Neural cell (in vitro differentiated cells): ENCODE measurements around the gene GFRA4.

Experiments used
- EZH2 ChIP-seq: fragments of 200-600, 300-800 bp; shearing (Covaris generic), sonication (generic); IDR thresholded peaks from 2 replicates; pipeline ENCODE4 v1.6.1; 2014; ENCODE audit warnings: antibody characterized with exemption, low read length, borderline replicate concordance, mild to moderate bottlenecking; ENCODE audit not compliant: insufficient read depth, poor library complexity, severe bottlenecking
- POLR2AphosphoS5 ChIP-seq: IDR thresholded peaks from 2 replicates; pipeline ENCODE4 v1.6.1; 2012
- RAD21 ChIP-seq: fragments of 450-650 bp; conservative IDR thresholded peaks from 2 replicates; pipeline ENCODE4 v1.6.1; 2014; ENCODE audit warnings: antibody characterized with exemption, mild to moderate bottlenecking, moderate library complexity
- SMC3 ChIP-seq: fragments of 450-650 bp; conservative IDR thresholded peaks from 2 replicates; pipeline ENCODE4 v1.6.1; 2014; ENCODE audit warnings: antibody characterized with exemption, mild to moderate bottlenecking, moderate library complexity; ENCODE audit not compliant: poor library complexity
- TF ChIP-seq, protein P1 (sequence below): fragments of 450-650 bp; IDR thresholded peaks from 2 replicates; pipeline ENCODE4 v1.5.1; 2014; ENCODE audit warnings: antibody characterized with exemption, mild to moderate bottlenecking, moderate library complexity; ENCODE audit not compliant: poor library complexity, severe bottlenecking
- TF ChIP-seq, protein P2 (sequence below): IDR thresholded peaks from 2 replicates; pipeline ENCODE4 v1.6.1; 2012; ENCODE audit warnings: borderline replicate concordance

DNA sequence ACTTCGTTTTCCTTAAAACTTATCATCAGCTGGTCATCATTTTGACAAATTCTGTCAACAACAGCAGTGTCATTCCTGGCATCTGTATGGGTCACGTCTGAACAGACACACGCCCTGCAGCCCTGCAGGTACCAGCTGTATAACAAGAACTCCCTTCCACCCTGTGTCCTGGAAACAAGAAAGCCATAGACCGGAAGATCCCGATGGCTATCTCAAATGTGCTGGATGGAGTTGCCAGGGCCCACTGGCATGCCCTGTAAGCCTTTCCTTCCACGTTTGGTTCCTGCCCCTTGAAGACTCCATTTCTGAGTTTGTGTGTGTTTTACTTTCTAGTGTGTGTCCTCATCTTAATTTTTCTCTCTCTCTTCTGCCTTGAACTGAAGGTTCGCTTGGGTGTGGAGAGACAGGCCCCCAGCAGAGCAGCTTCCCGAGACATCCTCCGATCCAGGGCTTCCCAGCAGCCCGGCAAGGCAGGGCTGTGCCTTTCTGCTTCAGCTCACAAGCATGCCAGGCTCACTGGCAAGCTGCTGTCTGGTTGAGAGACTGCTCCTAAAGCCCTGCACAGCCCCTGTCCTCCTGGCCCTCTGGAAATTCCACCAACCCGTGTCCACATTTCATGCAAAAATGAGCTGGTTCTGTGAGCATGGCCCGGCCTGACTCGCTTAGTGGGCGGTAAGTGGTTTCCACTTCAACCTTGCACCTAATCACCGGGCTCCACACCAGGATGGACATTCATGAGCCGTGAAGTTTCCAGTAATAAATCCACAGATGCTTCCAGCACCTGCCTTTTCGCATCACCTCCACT, 8.7 kb downstream of the GFRA4 start:
- TF ChIP-seq, protein P1, sequence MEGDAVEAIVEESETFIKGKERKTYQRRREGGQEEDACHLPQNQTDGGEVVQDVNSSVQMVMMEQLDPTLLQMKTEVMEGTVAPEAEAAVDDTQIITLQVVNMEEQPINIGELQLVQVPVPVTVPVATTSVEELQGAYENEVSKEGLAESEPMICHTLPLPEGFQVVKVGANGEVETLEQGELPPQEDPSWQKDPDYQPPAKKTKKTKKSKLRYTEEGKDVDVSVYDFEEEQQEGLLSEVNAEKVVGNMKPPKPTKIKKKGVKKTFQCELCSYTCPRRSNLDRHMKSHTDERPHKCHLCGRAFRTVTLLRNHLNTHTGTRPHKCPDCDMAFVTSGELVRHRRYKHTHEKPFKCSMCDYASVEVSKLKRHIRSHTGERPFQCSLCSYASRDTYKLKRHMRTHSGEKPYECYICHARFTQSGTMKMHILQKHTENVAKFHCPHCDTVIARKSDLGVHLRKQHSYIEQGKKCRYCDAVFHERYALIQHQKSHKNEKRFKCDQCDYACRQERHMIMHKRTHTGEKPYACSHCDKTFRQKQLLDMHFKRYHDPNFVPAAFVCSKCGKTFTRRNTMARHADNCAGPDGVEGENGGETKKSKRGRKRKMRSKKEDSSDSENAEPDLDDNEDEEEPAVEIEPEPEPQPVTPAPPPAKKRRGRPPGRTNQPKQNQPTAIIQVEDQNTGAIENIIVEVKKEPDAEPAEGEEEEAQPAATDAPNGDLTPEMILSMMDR: no peak
- TF ChIP-seq EZH2 (no peak), RAD21 (no peak), POLR2AphosphoS5 (no peak), SMC3 (no peak)
- TF ChIP-seq, protein P2, sequence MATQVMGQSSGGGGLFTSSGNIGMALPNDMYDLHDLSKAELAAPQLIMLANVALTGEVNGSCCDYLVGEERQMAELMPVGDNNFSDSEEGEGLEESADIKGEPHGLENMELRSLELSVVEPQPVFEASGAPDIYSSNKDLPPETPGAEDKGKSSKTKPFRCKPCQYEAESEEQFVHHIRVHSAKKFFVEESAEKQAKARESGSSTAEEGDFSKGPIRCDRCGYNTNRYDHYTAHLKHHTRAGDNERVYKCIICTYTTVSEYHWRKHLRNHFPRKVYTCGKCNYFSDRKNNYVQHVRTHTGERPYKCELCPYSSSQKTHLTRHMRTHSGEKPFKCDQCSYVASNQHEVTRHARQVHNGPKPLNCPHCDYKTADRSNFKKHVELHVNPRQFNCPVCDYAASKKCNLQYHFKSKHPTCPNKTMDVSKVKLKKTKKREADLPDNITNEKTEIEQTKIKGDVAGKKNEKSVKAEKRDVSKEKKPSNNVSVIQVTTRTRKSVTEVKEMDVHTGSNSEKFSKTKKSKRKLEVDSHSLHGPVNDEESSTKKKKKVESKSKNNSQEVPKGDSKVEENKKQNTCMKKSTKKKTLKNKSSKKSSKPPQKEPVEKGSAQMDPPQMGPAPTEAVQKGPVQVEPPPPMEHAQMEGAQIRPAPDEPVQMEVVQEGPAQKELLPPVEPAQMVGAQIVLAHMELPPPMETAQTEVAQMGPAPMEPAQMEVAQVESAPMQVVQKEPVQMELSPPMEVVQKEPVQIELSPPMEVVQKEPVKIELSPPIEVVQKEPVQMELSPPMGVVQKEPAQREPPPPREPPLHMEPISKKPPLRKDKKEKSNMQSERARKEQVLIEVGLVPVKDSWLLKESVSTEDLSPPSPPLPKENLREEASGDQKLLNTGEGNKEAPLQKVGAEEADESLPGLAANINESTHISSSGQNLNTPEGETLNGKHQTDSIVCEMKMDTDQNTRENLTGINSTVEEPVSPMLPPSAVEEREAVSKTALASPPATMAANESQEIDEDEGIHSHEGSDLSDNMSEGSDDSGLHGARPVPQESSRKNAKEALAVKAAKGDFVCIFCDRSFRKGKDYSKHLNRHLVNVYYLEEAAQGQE: no peak
